HG03064 (cell line): ENCODE data around the gene C19orf85.
A peak's percentile ranks its signal among the peaks of the same experiment; 100 is the strongest.
"Not testable (repeated sequence)": the region's sequence is repeated elsewhere in the genome, so short reads cannot be mapped to it uniquely, and the experiment has no call there.

ENCODE experiments used
- ATAC-seq: cut with Tn5 transposase; IDR thresholded peaks from one replicate; pipeline ENCODE4 v1.9.1; 2021; ENCODE audit warnings: low read depth; ENCODE audit not compliant: unreplicated experiment

The C19orf85 gene

DNA sequence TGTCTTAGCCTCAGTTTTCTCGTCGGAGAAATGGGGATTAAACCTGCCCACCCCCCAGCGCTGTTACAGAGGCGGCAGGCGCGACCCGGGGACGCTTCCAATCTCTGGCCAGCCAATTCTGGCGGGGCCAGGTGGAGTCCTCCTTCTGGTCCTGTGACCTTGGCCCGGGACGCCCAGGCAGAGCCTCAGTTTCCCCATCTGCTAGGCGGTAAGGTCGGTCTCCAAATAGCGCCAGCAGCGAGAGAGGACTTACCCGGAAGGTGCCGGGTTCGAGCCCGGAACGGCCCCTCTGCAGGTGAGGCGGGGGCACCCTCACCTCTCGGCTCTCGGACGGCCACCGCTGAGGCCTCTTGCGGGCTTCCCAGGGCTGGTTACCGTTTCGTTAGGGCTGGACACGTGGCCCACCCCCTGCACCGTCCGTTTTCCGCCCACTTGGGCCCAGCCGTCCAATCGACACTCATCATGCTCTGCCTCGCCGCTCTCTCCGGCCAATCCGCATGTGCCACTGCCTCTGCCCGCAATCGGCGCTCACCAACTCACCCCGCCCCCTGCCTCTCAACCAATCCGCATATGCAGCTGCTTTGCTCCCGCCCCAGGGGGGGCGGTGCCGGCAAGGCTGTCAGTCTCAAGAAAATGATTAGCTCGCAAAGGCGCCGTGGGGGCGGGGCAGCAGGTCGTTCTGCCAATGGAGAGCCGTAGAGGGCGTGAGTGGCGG is 3.1 kb downstream of the C19orf85 start, which contains the start of gene ISOC2:
ISOC2 (minus strand) TSS at position 384 of the 715 bp plus-strand sequence. CDS start 5,156 bp downstream, outside the sequence.
- peak; percentile 93 for ATAC-seq

DNA sequence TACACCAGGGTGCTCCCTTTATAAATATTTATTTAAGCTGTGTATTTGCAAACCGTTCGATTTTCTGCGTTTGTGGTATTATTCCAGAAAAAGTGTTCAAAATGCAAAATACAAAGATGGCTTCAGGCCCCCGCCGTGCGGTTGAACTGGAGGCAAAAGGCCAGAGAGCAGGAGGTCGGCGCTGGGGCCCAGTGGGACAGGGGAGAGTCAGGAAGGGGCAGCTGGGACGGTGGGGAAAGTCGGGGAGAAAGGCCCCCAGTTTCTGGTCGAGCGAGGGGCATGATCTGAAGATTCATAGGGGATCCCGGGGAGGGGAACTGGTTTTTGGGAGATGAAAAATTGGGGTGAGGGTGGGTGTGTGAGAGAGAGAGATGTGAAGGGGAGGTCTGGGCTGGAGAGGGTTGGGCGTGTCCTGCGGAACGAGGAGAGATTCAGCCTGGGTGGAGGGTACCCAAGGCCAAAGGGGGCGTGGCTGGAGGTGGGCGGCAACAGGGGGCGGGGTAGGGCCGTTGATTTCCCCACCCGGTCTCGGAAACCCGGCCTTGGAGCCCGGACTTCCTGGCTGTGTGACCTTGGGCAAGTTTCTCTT is 3.8 kb downstream of the C19orf85 start:
- ATAC-seq = no peak

DNA sequence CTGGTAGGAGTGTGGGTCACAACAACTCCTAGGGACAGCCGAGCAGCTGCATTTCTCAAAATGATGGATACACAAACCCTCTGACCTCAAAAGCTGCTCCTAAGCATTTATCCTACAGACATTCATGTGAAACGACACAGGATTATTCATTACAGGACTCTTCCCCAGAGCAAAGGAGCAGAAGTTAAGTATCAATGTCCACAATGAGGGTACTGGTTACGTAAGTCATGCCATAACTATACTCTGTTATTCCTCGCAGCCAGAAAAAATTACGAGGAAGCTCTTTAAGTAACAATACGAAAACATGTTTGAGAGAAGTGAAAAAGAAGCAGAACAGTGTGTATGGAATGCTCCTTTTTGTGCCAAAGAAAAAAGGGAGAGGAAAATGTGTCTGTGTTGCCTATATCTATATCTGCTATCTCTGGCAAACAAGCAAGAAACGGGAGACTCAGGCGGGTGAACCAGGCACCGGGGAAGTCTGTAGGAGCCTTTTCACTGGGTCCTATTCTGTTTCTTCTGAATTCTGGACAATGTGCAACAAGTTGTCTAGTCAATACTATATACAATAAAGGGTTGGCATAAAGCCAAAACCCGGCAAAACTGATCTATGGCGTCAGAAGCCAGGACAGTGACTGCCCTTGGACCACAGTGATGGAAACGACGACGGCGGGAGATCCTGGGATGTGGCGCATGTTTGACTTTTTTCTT is 4.4 kb downstream of the C19orf85 start:
- ATAC-seq = no peak

DNA sequence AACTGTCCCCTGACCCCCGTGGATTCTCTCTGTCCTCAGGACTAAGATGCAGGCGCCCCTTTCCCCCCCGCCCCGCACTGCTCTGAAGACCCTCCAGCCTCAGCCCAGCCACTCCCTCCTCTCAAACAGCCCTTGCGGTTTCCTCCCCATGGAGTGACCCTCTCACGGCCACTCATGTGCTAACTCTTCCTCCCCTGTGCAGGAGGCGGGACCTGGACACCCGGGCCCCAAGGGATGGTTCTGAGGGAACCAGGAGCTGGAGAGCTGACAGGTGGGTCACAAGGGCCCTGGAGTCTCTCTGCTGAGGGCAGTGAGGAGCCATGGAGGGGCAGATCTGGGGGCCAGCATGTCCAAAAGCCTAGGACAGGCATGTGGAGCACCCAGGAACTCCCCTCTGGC is 5.0 kb downstream of the C19orf85 start:
- ATAC-seq = no peak

DNA sequence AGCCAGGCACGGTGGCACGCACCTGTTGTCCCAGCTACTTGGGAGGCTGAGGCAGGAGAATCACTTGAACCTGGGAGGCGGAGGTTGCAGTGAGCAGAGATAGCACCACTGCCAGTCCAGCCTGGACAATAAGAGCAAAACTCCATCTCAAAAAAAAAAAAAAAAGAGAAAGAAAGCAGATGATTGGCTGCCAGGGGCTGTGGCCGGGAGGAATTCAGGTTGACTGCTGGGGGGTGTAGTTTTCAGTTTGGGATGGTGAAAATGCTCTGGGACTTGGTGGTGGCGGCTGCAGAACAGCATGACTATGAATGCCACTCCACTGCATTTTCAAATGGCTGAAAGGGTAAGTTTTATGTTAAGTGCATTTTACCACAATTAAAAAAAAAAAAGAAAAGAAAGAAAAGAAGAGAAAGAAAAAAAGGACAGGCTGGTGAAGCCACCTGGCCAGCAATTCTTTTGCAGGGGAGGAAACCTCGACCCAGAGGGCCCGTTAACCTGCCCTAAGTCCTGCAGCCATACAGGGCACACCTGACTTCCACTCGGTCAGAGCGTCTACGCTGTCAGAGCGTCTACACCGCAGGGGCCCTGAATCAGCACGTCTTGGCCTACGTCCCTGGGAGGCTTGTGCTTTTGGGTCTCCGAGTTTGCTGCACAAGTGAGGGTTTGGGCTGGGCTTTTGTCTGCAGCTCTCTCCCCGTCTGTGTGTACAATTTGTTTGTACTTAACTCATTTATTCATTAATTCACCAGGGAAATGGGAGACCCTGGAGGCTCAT is 6.7 kb downstream of the C19orf85 start:
- no peak for ATAC-seq

DNA sequence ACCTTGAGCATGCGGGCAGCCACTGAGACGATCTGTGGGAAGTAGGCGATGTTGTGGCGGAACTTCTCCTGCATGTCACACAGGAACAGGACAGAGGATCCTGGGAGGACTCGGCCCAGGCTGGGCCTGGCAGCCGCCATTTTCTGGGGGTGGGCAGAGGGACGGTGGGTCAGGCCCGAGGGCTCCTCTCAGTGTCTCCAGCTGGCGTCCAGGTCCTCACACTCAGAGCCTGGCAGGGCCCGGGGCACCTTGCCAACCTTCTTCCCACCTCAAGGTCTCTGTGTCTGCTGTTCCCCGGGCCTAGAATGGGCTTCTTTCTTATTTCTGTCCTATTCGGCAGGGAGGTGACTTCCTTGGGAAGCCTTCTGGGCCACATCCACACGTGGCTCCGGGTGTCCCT is 8.2 kb downstream of the C19orf85 start:
- ATAC-seq = no peak

DNA sequence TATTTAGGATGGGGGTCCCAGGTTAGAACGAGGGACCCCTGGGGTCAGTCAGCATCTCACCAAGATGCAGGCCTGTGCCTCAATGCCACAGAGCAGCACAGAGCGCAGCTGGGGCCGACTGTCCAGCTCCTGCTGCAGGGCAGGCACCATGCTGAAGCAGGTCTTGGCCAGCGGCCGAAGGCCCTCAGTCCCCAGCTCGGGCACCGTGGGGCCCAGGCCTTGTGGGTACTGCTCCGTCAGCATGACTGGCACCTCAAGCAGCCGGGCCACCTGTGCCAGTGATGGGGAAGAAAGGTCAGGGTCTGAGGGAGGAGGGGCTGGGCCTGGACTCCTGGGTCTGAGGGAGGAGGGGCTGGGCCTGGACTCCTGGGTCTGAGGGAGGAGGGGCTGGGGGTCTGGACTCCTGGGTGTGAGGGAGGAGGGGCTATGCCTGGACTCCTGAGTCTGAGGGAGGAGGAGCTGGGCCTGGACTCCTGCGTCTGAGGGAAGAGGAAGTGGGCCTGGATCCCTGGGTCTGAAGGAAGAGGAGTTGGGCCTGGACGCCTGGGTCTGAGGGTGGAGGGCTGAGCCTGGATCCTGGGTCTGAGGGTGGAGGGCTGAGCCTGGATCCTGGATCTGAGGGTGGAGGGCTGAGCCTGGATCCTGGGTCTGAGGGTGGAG is 8.8 kb downstream of the C19orf85 start:
- no peak for ATAC-seq

DNA sequence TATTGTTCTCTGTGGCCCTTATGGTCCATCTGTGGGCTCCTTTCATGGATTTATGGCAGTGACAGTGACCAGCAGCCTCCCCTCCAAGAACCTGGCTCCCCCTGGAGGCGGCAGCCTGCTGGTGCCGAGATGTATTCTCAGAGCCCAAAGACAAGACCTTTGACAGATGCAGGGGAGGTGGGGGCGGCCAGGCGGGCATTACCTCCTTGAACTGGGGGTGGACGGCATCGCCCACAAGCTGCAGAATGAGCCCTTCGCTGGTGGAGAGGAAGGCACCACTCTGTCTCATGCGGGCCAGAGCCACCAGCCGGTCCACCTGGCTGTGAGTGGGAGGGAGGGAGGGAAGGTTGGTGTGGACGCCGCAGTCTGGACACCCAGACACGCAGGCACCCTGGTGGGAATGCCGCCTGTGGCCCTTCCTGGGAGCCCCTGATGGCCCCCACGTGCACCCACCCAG is 9.7 kb downstream of the C19orf85 start:
- no peak for ATAC-seq

DNA sequence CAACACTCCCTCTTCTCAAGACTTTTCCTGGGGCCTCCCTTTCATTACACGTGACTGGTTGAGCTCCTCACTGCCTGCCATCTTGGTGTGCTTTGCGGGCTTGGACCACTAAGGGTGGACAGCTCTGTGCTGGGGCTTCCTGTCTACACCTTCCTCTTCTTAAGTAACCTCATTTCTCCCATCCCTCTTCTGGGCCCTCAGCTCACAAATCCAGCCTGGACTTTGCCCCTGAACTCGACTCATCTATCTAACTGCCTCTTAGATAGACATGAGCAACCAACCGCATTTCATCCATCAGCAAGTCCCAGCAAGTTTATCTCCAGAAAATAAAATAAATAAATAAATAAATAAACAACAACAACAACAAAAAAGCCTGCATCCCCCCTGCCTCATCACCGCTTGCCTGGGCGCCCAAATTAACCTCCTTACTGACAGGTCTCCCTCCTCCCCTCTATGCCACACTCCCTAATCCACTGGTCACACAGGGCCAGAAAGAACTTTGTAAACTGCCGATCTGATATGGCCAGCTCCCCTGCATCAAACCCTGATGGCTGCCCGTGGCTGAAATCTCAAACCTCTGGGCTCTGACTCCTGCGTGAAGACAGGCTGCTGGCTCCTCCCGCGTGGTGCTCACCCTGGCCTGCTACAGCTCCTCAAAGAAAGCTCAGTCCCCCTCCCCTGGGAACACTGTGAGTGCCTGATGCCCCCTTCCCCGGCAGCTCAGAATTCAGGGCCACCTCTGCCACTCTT is 10.9 kb downstream of the C19orf85 start:
- no peak for ATAC-seq

DNA sequence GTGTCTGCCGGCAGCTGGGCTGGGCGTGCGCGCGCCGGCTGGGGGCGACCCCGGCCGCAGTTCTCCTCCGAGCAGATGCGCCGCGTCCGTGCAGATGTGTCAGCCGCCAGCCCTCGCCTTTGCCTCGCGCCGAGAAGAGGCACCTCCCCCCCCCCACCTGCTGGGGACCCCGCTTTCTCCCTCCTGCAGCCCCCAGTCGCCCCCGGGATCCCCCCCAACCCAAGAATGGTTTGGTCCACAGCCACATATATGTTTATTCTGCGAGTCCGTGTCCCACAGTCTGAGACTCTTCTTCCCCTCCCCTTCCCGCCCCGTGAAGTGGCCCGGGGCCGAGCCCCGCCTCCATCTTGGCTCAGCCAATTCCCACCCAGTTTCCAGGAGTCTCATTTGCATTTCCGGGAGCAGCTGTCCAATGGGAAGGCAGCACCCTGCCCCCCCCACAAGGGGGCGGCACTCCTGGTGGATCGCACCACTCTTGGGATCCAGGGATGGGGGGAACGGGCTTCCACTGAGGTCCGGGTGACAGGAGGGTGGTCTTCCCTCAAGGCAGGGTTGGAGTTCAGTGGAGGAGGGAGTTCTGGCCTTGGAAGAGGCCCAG is 11.7 kb downstream of the C19orf85 start:
- ATAC-seq = no peak

DNA sequence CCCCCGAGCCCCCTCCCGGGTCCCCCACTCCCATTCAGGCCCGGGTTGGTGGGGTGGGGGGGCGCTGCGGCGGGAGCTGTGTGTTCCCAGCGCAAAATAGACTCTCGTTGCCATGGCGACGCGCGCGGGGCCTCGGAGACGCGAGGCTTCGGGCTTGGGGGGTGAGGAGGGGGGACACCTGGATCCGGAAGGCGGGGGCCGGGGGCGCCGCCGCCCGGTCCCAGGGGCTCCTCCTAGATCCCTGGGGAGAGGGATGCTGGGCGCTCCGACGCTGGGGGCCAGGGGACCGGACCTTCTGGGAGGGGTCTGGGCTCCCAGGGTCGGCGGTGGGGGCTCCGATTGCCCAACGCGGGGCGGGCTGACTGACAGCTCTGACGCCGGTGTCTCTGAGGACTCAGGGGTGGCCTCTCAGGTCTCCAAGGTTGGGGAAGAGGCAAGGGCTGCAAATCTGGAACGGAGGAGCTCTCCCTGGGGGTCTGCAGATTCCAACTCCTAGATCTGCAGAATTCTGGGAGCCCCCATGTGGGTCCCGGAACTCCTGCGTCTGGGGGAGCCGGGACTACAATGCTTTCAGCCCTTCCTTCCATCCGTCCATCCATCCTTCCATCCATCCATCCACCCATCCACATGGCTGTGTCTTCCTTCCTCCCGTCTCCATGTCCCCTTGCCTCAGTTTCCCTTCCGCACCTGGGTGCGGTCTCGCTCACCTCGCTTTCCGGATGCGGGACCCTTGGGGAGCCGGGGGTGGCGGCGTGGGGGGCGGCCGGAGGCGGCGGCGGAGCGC is 12.4 kb downstream of the C19orf85 start:
- ATAC-seq = no peak

DNA sequence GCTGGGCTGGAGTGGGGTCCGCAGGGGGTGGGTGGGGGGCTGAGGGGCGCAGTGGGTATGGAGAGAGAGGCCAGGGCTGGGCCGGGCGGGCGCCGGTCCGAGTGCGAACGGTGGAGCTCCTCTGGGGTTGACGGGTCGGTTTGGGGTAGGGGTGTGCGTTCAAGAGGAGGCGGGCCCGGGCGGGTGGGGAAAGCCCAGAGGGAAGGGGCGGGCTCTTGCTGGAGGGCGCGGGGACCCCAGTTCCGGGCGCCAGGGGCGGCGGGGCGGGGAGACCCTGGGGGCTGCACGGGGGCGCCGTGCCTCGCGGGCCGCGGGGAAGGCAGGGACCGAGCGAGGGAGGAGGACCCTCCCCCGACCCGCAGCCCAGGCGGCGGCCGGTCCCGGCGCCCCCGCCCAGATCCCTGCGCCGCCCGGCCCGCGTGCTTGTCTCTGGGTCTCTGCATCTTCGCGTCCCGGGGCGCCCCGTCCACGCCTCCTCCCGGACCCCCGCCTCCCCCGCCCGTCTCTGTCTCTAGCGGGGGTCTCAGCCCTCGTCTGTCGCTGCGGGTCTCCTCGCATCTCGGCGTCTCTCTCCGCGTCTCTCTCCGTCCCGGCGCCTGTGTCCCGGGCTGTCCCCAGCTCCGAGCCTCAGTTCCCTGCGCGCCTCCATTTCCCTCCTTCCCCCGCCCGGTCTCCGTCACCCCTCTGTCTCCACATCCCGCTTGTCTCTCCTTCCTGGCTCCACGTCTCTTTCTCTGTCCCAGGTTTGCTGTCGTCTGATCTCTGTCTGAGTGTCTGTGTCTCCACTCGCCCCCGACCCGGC is 13.2 kb downstream of the C19orf85 start:
- no peak for ATAC-seq

DNA sequence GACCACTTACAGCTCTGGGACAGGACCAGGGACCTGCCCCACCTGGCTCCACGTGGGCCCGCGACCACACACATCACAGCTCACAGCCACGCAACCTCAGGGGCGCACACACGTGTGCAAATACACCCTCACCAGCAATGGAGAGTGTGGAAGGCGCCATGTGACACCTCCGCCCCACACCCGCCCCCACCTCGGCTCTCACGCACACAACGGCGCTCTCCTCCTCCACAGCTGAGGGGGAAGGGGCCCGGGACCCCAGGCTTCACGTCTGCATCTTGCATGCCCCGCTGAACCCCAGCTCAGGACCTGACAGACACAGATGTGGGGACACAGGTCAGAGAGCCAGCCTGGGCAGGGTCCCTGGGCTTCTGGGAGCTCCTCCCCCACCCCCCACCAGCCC is 15.1 kb downstream of the C19orf85 start:
- ATAC-seq = no peak

DNA sequence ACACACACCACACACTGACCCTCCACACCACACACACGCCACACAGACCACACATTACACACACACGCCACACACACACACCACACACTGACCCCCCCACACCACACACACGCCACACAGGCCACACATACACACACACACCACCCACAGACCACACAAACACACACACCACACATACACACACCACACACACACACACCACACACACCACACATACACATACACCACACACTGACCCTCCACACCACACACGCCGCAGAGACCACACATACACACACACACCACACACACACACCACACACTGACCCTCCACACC is 16.4 kb downstream of the C19orf85 start:
- ATAC-seq = not testable (repeated sequence)

DNA sequence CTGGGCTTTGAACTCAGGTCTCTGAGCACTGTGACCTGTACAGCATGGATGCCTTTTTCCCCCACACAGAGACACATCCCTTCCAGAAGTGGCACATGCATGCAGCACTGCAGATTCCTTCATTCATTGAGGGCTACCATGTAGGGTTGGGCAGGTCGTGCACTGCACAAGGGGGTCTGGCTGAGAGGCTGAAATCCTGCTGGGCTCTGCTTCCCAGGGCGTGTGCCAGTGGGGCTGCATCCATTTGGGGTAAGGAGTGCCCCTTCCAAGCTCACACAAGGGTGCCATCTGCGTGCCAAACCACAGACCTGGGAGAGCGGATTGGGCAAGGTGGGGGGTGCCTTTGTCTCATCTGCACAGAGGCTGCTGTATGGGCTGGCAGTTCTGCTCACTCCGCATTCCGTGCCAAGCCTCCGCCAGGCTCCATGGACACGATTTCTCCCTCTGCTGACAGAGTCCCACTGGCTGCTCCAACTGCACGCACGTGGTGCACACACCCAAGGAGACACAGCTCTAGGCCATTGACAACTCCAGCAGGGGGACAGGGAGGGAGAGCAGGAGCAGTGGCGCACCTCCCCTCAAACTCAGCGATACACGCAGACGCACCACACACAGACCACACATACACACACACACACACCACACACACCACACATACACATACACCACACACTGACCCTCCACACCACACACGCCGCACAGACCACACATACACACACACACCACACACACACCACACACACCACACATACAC is 17.0 kb downstream of the C19orf85 start:
- ATAC-seq = no peak

DNA sequence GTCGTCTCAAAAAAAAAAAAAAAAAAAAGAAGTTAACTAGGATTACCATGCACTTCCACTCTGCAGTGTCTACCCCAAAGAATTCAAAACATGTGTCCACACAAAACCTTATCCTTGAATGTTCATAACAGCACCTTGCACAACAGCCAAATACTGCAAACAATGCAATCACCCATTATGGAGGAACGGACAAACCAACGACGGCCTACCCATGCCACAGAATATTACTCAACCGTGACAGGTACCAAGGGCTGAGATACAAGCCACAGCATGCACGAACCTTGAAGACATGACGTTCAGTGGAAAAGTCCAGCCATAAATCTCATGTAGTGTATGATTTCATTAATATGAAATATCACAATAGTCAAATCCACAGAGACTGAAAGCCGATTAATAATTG is 18.5 kb downstream of the C19orf85 start:
- ATAC-seq = no peak

DNA sequence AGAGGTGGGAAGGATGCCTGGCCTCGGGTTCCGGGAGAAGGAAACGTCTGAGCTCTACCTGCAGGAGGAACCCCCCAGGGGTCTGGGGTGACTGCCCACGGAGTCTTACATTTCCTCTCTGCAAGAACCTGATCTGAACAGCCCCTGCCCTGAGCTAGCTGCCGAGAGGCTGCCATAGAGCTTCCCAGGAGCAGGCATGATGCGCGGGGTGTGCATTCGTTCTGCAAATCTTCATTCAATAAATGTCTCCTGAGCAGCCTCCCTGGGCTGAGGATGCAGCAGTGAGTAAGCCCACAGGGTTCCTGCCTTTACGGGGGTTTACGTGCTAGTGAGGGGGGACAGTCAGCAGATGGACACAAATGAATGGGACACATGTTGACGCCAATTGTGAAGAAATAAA is 19.9 kb downstream of the C19orf85 start:
- no peak for ATAC-seq
